Suppressor macrophage (primary cell): Measurements from ENCODE around the gene DUT.

Experiments used
- DNase-seq, 4 experiments: peaks; one replicate each; pipeline ENCODE4 v3.0.0-alpha.2; 2020 to 2022

DUT gene

GRCh38 chr15:48371961-48372360 is 40.7 kb downstream of the DUT start:
- DNase-seq: no peak

- DNase-seq: no peak
These were observed 42.7 kb downstream of the DUT start for GRCh38 chr15:48373821-48374451.

- DNase-seq: no peak
These were observed 43.2 kb downstream of the DUT start for GRCh38 chr15:48374472-48374871.

GRCh38 chr15:48375767-48376166 is 44.5 kb downstream of the DUT start:
- DNase-seq: no peak

GRCh38 chr15:48380198-48380597 is 49.0 kb downstream of the DUT start:
- peak in 2 of 4 experiments; percentile 4 to 8 for DNase-seq

GRCh38 chr15:48381861-48382260 is 50.6 kb downstream of the DUT start:
- no peak for DNase-seq

GRCh38 chr15:48383031-48383430 is 51.8 kb downstream of the DUT start:
- DNase-seq: no peak

- DNase-seq: no peak
These were observed 53.4 kb downstream of the DUT start for GRCh38 chr15:48384616-48385015.

- DNase-seq: no peak
These were observed 54.0 kb downstream of the DUT start for GRCh38 chr15:48385031-48385830.

- DNase-seq: no peak
These were observed 57.0 kb downstream of the DUT start for GRCh38 chr15:48388016-48388851.

GRCh38 chr15:48388910-48389309 is 57.7 kb downstream of the DUT start:
- DNase-seq: no peak

GRCh38 chr15:48389691-48390143 is 58.5 kb downstream of the DUT start:
- no peak for DNase-seq

GRCh38 chr15:48391950-48392349 is 60.7 kb downstream of the DUT start:
- no peak for DNase-seq

- DNase-seq: no peak
These were observed 61.1 kb downstream of the DUT start for GRCh38 chr15:48392356-48392755.
